ENCODE results near the gene CDH13. TPM values are rescaled to one million over a fixed set of nuclear protein-coding genes. Genes with fewer than 3 reads are reported as not detected.

CDH13 gene
- total and polyA plus RNA-seq, 9 of the 15 experiments (the other 6 are each of a cell fraction or from before 2014, with no cell fraction given), result 0.03 TPM; not detected in 8

DNA sequence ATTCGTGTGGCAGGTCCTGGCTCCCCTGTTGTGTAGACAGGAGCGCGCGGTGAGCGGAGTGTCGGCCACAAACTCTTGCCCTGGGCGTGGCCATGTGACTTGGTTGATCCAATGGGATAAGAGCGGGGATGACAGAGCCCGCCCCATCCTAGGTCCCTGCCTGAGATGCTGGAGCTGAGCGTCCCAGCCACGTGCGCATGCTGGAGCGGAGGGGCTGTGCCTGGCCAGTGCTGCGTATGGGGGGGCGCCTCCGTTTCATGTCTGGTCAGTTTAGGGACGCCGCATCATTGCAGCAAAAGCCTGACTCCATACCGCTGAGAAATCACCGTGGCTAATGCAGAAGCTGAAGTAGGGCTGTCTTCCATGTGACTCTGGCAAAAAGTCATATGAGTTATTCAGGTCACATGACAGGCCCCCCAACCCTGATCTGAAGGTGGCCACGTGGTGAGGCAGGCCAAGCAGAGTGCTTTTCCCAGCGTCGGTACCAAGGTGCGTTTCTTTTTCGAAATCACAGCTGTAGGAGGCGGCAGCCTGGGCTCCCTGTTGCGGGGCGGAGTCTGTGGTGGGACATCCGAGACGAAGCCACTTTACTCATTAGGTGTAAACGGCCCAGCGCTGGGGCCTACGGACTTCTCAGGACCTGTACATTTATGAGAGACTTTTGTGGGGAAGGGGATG lies 1203.5 kb downstream of the CDH13 start (continued):
- TF ChIP-seq, protein P1, sequence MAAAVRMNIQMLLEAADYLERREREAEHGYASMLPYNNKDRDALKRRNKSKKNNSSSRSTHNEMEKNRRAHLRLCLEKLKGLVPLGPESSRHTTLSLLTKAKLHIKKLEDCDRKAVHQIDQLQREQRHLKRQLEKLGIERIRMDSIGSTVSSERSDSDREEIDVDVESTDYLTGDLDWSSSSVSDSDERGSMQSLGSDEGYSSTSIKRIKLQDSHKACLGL (CRISPR knock-in tag; IDR thresholded peaks at IDR 0.05; ENCODE audit: borderline replicate concordance, poor library complexity, severe bottlenecking), result no peak
- TF ChIP-seq, protein P2, sequence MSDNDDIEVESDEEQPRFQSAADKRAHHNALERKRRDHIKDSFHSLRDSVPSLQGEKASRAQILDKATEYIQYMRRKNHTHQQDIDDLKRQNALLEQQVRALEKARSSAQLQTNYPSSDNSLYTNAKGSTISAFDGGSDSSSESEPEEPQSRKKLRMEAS (CRISPR knock-in tag; IDR thresholded peaks at IDR 0.05), result peak; percentile 44; the same call in 1 of the 2 replicates
- TF ChIP-seq TFAM (CRISPR knock-in tag; conservative IDR thresholded peaks at IDR 0.05), result no peak
- no peak for TF ChIP-seq CREB5 (CRISPR knock-in tag; IDR thresholded peaks at IDR 0.05)
- TF ChIP-seq MEF2A (IDR thresholded peaks at IDR 0.05; ENCODE audit: control insufficient read depth, low read depth, low read length), result no peak
- no peak for TF ChIP-seq TAL1 (IDR thresholded peaks at IDR 0.05)
- TF ChIP-seq NFYB (IDR thresholded peaks at IDR 0.05; ENCODE audit: extremely low read depth, insufficient read length), result peak; percentile 79
- TF ChIP-seq EHMT2 (IDR thresholded peaks at IDR 0.05), result no peak
- no peak for TF ChIP-seq SIX5 (IDR thresholded peaks at IDR 0.05; ENCODE audit: borderline replicate concordance in 1 of 2, insufficient read depth in 1 of 2, low read depth in 1 of 2, low read length in 2 of 2)
- TF ChIP-seq MEIS2 (IDR thresholded peaks at IDR 0.05; ENCODE audit: partially characterized antibody), result no peak
- TF ChIP-seq ZNF431 (CRISPR knock-in tag; IDR thresholded peaks at IDR 0.05), result no peak
- TF ChIP-seq, protein P3, sequence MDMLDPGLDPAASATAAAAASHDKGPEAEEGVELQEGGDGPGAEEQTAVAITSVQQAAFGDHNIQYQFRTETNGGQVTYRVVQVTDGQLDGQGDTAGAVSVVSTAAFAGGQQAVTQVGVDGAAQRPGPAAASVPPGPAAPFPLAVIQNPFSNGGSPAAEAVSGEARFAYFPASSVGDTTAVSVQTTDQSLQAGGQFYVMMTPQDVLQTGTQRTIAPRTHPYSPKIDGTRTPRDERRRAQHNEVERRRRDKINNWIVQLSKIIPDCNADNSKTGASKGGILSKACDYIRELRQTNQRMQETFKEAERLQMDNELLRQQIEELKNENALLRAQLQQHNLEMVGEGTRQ (CRISPR knock-in tag; IDR thresholded peaks at IDR 0.05), result peak; percentile 91
- TF ChIP-seq E2F6 (IDR thresholded peaks at IDR 0.05; ENCODE audit: borderline replicate concordance in 1 of 2, extremely low read depth in 1 of 2, insufficient read depth in 1 of 2, insufficient read length in 1 of 2, low read depth in 1 of 2, low read length in 1 of 2, poor library complexity in 1 of 2, severe bottlenecking in 1 of 2), result peak; percentile 44 to 53
- TF ChIP-seq, protein P4, sequence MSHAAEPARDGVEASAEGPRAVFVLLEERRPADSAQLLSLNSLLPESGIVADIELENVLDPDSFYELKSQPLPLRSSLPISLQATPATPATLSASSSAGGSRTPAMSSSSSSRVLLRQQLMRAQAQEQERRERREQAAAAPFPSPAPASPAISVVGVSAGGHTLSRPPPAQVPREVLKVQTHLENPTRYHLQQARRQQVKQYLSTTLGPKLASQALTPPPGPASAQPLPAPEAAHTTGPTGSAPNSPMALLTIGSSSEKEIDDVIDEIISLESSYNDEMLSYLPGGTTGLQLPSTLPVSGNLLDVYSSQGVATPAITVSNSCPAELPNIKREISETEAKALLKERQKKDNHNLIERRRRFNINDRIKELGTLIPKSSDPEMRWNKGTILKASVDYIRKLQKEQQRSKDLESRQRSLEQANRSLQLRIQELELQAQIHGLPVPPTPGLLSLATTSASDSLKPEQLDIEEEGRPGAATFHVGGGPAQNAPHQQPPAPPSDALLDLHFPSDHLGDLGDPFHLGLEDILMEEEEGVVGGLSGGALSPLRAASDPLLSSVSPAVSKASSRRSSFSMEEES (CRISPR knock-in tag; IDR thresholded peaks at IDR 0.05), result peak; percentile 64
- TF ChIP-seq, protein P5, sequence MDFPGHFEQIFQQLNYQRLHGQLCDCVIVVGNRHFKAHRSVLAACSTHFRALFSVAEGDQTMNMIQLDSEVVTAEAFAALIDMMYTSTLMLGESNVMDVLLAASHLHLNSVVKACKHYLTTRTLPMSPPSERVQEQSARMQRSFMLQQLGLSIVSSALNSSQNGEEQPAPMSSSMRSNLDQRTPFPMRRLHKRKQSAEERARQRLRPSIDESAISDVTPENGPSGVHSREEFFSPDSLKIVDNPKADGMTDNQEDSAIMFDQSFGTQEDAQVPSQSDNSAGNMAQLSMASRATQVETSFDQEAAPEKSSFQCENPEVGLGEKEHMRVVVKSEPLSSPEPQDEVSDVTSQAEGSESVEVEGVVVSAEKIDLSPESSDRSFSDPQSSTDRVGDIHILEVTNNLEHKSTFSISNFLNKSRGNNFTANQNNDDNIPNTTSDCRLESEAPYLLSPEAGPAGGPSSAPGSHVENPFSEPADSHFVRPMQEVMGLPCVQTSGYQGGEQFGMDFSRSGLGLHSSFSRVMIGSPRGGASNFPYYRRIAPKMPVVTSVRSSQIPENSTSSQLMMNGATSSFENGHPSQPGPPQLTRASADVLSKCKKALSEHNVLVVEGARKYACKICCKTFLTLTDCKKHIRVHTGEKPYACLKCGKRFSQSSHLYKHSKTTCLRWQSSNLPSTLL (IDR thresholded peaks at IDR 0.05), result no peak
- no peak for TF ChIP-seq HDAC2 (IDR thresholded peaks at IDR 0.05)
- TF ChIP-seq ZNF253 (CRISPR knock-in tag; conservative IDR thresholded peaks at IDR 0.05), result no peak
- peak; percentile 84 for TF ChIP-seq L3MBTL2 (IDR thresholded peaks at IDR 0.05)
- TF ChIP-seq HMG20A (CRISPR knock-in tag; conservative IDR thresholded peaks at IDR 0.05), result no peak

All from K562 (cell line).